HepG2 (cell line): ENCODE measurements around the gene CSNK2B. TPM values are rescaled to one million over a fixed set of nuclear protein-coding genes. Genes with fewer than 3 reads are reported as not detected.

Experiments
- BRF2 ChIP-seq: sonication (generic); formaldehyde crosslinking; IDR thresholded peaks from 2 replicates; pipeline ENCODE4 v1.8.1; 2022; ENCODE audit warnings: mild to moderate bottlenecking, missing genetic modification reagents
- CBX2 ChIP-seq, 2 experiments: fragments of 200-600 bp in 1 of 2; sonication (generic); formaldehyde crosslinking in 1 of 2; IDR thresholded peaks; 2 replicates each; pipeline versions ENCODE4 v1.7.0 to v1.8.1; 2018 to 2022; ENCODE audit warnings: low read depth in 2 of 2, low read length in 1 of 2, mild to moderate bottlenecking in 1 of 2, missing genetic modification reagents in 1 of 2
- CREB3 ChIP-seq: sonication (generic); formaldehyde crosslinking; IDR thresholded peaks from 2 replicates; pipeline ENCODE4 v1.5.0; 2020; ENCODE audit warnings: missing genetic modification reagents
- FUBP1 ChIP-seq: sonication (generic); formaldehyde crosslinking; IDR thresholded peaks from 2 replicates; pipeline ENCODE4 v1.5.1; 2020; ENCODE audit warnings: missing genetic modification reagents, mild to moderate bottlenecking, borderline replicate concordance
- RAD21 ChIP-seq: fragments of 450-650 bp; formaldehyde crosslinking; IDR thresholded peaks from 2 replicates; pipeline ENCODE4 v1.5.0; 2020; ENCODE audit warnings: mild to moderate bottlenecking
- RFX5 ChIP-seq: IDR thresholded peaks from 2 replicates; pipeline ENCODE4 v1.6.1; 2011; ENCODE audit warnings: low read depth, low read length, improper control_type of control experiment
- SNAPC4 ChIP-seq: sonication (generic); formaldehyde crosslinking; IDR thresholded peaks from 2 replicates; pipeline ENCODE4 v1.4.0; 2020; ENCODE audit warnings: mild to moderate bottlenecking, missing genetic modification reagents
- TRIM24 ChIP-seq: sonication (generic); formaldehyde crosslinking; IDR thresholded peaks from 2 replicates; pipeline ENCODE4 v1.8.0; 2022; ENCODE audit warnings: mild to moderate bottlenecking, missing genetic modification reagents
- ZBTB38 ChIP-seq: sonication (generic); formaldehyde crosslinking; IDR thresholded peaks from 2 replicates; pipeline ENCODE4 v1.5.1; 2020; ENCODE audit warnings: mild to moderate bottlenecking, missing genetic modification reagents
- ZGPAT ChIP-seq: IDR thresholded peaks from 2 replicates; pipeline ENCODE4 v1.6.1; 2016; ENCODE audit warnings: mild to moderate bottlenecking
- ZNF121 ChIP-seq: sonication (generic); formaldehyde crosslinking; IDR thresholded peaks from 2 replicates; pipeline ENCODE4 v1.5.0; 2020; ENCODE audit warnings: mild to moderate bottlenecking, missing genetic modification reagents
- ZNF773 ChIP-seq: sonication (generic); formaldehyde crosslinking; IDR thresholded peaks from 2 replicates; pipeline ENCODE4 v1.4.0; 2020; ENCODE audit warnings: missing genetic modification reagents, borderline replicate concordance
- ZSCAN20 ChIP-seq: sonication (generic); formaldehyde crosslinking; IDR thresholded peaks from 2 replicates; pipeline ENCODE4 v1.4.0; 2020; ENCODE audit warnings: missing genetic modification reagents, mild to moderate bottlenecking, borderline replicate concordance
- polyA plus RNA-seq, 8 experiments: library from polyadenylated mRNA; depleted of rRNA in 3 of 8; stranded (reverse) in 7 of 8; unstranded in 1 of 8; fragments of >200 nt; fragmentation: Illumina TruSeq in 4 of 8; extraction: Trizol in 4 of 8; gene quantifications; 2 replicates each; pipeline versions ENCODE4 v1.2.1 to v1.2.3, GENCODE V29; 2011 to 2016; ENCODE audit warnings: low read depth in 4 of 8, missing spikeins in 1 of 8, mixed read lengths in 1 of 8; ENCODE audit not compliant: insufficient read depth in 1 of 8
- total RNA-seq, 5 experiments: library from RNA; depleted of rRNA; stranded (reverse); fragments of >200 nt; fragmentation: Illumina TruSeq; extraction: Trizol; gene quantifications; 2 replicates each; pipeline ENCODE4 v1.2.3, GENCODE V29; 2016; ENCODE audit warnings: low read depth in 1 of 5

Gene CSNK2B
- total and polyA plus RNA-seq, 2 of the 13 experiments (the other 11 are each of a cell fraction or from before 2014, with no cell fraction given), result 111 to 296 TPM

- TF ChIP-seq FUBP1 (CRISPR knock-in tag) (no peak), RAD21 (CRISPR knock-in tag) (peak; percentile 57), CBX2 (IDR thresholded peaks at IDR 0.05; ENCODE audit: low read depth, low read length) (no peak), CBX2 (CRISPR knock-in tag; IDR thresholded peaks at IDR 0.05; ENCODE audit: low read depth) (0 out of 2 replicates have a peak, but pooled peaks have one; percentile 21), ZNF773 (CRISPR knock-in tag) (no peak), ZNF121 (CRISPR knock-in tag) (peak; percentile 76), CREB3 (CRISPR knock-in tag) (no peak; the same call in 1 of the 2 replicates), TRIM24 (CRISPR knock-in tag) (no peak; the same call in 1 of the 2 replicates), SNAPC4 (CRISPR knock-in tag) (peak; percentile 21), ZGPAT (peak; percentile 93), ZBTB38 (0 out of 2 replicates have a peak, but pooled peaks have one; percentile 64), RFX5 (no peak), ZSCAN20 (peak; percentile 44; the same call in 1 of the 2 replicates), BRF2 (CRISPR knock-in tag) (peak; percentile 2; the same call in 1 of the 2 replicates)
Measured at GRCh38 chr6:31620586-31621319, 45.1 kb upstream of the CSNK2B start, which contains the start of gene PRRC2A (continued).
